Embryonic facial prominence (tissue), 1 donor: Measurements from ENCODE around the gene TOLLIP.
A peak's percentile ranks its signal among the peaks of the same experiment; 100 is the strongest.
"Not testable (repeated sequence)": the region's sequence is repeated elsewhere in the genome, so short reads cannot be mapped to it uniquely, and the experiment has no call there.

Experiments
- DNase-seq: peaks from one replicate; pipeline ENCODE4 v3.0.0-alpha.2; 2016; ENCODE audit errors: extremely low spot score

The TOLLIP gene

GRCh38 chr11:1309498-1310317, at the start of gene TOLLIP:
TSS of gene TOLLIP (minus strand) at chr11:1309632. CDS start at chr11:1309498, 134 bp downstream.
- DNase-seq, result peak; percentile 91

- DNase-seq, result not testable (repeated sequence)
Measured at GRCh38 chr11:1358931-1359330, 49.5 kb upstream of the TOLLIP start.

- no peak for DNase-seq
Measured at GRCh38 chr11:1358286-1358685, 48.9 kb upstream of the TOLLIP start.

GRCh38 chr11:1356478-1356960, 47.1 kb upstream of the TOLLIP start:
- DNase-seq, result no peak

GRCh38 chr11:1356007-1356435, 46.6 kb upstream of the TOLLIP start:
- DNase-seq, result no peak

- DNase-seq, result no peak
Measured at GRCh38 chr11:1354125-1354938, 44.9 kb upstream of the TOLLIP start.

- DNase-seq, result no peak
Measured at GRCh38 chr11:1353383-1354124, 44.1 kb upstream of the TOLLIP start.

- no peak for DNase-seq
Measured at GRCh38 chr11:1352696-1353382, 43.4 kb upstream of the TOLLIP start.

GRCh38 chr11:1351278-1351937, 42.0 kb upstream of the TOLLIP start:
- no peak for DNase-seq

- DNase-seq, result no peak
Measured at GRCh38 chr11:1350086-1350725, 40.8 kb upstream of the TOLLIP start.

GRCh38 chr11:1349327-1350041, 40.1 kb upstream of the TOLLIP start:
- DNase-seq, result no peak

GRCh38 chr11:1348796-1349326, 39.4 kb upstream of the TOLLIP start:
- no peak for DNase-seq

GRCh38 chr11:1348146-1348795, 38.8 kb upstream of the TOLLIP start:
- no peak for DNase-seq

- DNase-seq, result not testable (repeated sequence)
Measured at GRCh38 chr11:1347411-1347999, 38.1 kb upstream of the TOLLIP start.

- no peak for DNase-seq
Measured at GRCh38 chr11:1346669-1347390, 37.4 kb upstream of the TOLLIP start.

GRCh38 chr11:1345737-1346513, 36.5 kb upstream of the TOLLIP start:
- DNase-seq, result no peak

GRCh38 chr11:1344056-1344635, 34.7 kb upstream of the TOLLIP start:
- no peak for DNase-seq
